GM06990 (cell line): ENCODE results near the gene ADAP1.
A peak's percentile ranks its signal among the peaks of the same experiment; 100 is the strongest.

Experiments used
- DNase-seq: peaks from one replicate; pipeline ENCODE4 v3.0.0-alpha.2; 2011; ENCODE audit not compliant: insufficient read length; ENCODE audit errors: extremely low read depth
- H3K27me3 ChIP-seq: replicated peaks from 2 replicates; pipeline ENCODE4 v1.6.0; 2011; ENCODE audit warnings: low read length; ENCODE audit not compliant: control insufficient read depth, insufficient read depth
- H3K36me3 ChIP-seq: 2 replicates; pipeline ENCODE4 v1.5.1; 2011; ENCODE audit warnings: low read length; ENCODE audit not compliant: control insufficient read depth, insufficient read depth
- H3K4me3 ChIP-seq: replicated peaks from 2 replicates; pipeline ENCODE4 v1.5.1; 2011; ENCODE audit warnings: low read depth, mild to moderate bottlenecking, control low read depth, low read length
- CTCF ChIP-seq: IDR thresholded peaks from 2 replicates; pipeline ENCODE4 v1.5.1; 2011; ENCODE audit warnings: low read length, control low read depth, mild to moderate bottlenecking, inconsistent platforms; ENCODE audit not compliant: insufficient read depth, poor library complexity, severe bottlenecking

Gene ADAP1

DNA sequence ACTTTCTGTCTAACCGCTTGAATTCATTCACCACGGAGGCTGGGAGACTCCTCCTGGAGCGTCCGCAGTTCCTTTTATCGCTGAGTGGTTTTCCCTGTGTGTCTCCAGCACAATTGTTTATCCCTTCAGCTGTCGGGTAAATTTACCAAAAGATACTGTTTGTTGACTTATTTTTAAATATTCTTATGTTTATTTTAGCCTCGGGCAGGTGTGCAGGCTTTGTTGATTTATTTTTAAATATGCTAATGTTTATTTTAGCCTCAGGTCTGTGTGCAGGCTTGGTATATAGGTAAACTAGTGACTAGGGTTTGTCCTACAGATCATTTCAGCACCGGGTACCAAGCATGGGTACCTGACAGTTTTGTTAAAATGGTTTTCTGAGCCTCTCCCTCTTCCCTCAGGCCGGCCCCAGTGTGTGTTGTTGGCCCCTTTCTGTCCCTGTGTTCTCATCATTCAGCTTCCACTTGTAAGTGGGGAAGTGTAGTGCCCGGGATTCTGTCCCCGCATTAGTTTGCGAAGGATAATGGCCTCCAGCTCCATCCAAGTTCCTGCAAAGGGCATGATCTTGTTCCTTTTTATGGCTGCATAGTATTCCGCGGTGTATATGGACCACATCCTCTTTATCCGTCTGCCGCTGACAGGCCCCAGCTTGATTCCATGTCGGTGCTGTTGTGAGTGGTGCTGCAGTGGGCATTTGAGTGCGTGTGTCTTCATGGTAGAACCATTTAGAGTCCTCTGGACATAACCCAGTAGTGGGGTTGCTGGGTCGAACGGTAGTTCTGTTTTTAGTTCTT lies 72.8 kb downstream of the ADAP1 start:
- no peak for TF ChIP-seq CTCF
- peaks cover 13% of the 10 kb centered on the region for H3K36me3 ChIP-seq
- no peak for DNase-seq
- H3K27me3 ChIP-seq = no peaks in the 10 kb centered on the region
- H3K4me3 ChIP-seq = no peak overlapping the region

- no peak for DNase-seq
- H3K36me3 ChIP-seq = peaks cover 5% of the 10 kb centered on the region
- H3K4me3 ChIP-seq = no peak overlapping the region
- no peaks in the 10 kb centered on the region for H3K27me3 ChIP-seq
- TF ChIP-seq CTCF = no peak
These were observed 74.0 kb downstream of the ADAP1 start for GRCh38 chr7:880450-880849.

- Histone ChIP-seq H3K36me3 (peaks cover 5% of the 10 kb centered on the region; the same call in 1 of the 2 replicates), H3K27me3 (no peaks in the 10 kb centered on the region)
- TF ChIP-seq CTCF = no peak
These were observed 74.8 kb downstream of the ADAP1 start for GRCh38 chr7:879706-880105.

GRCh38 chr7:879093-879492 lies 75.4 kb downstream of the ADAP1 start:
- H3K4me3 ChIP-seq = no peak overlapping the region
- peaks cover 5% of the 10 kb centered on the region; the same call in 1 of the 2 replicates for H3K36me3 ChIP-seq
- H3K27me3 ChIP-seq = no peaks in the 10 kb centered on the region
- no peak for DNase-seq
- TF ChIP-seq CTCF = no peak

More at GRCh38 chr7:879706-880105, 74.8 kb downstream of the ADAP1 start:
- H3K4me3 ChIP-seq = no peak overlapping the region
- DNase-seq = no peak

DNA sequence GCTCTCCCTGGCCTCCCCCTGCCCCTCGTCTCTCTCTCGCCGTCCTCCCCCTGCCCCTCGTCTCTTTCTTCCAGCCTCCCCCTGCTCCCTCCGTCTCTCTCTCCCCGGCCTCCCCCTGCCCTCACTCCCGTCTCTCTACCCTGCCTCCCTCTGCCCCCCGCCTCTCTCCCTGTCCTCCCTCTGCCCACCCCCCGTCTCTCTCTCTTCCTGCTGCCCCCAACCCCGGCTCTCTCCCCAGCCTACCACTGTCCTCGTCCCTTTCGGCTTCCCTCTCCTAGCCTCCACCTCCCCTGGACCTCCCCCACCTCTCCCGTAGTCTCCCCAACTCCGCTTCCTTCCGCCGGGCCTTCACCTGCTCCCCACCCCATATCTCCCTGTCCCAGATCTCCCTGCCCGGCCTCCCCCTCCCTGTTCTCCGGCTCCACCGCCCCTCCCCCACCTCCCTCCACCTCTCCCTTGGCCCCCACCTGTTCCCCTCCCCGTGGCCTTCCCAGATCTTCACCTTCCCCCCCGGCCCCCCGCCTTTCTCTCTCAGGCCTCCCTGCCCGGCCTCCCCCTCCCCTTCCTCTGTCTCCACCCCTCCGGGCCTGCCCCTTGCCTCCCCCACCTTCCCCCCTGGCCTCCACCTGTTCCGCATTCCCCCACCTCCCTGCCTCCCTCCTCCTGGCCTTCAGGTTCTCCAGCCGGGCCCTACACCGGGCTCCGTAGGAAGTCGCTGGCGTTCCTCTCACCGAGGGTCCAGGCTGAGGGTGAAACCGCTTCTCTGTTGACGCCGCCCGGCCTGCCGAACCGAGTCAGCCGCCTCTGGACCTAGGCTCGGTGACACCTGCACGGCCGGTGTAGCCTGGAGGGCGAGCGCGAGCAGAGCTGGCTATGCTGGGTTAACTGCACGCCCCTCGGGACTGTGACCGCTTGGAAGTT lies 76.9 kb downstream of the ADAP1 start:
- TF ChIP-seq CTCF = no peak
- no peak for DNase-seq

More for the DNA sequence above, 76.9 kb downstream of the ADAP1 start:
- Histone ChIP-seq H3K36me3 (peaks cover 5% of the 10 kb centered on the region), H3K4me3 (peak overlapping the region; percentile 77), H3K27me3 (no peaks in the 10 kb centered on the region)
